Activated CD4-positive, alpha-beta T cell treated with anti-CD3 and anti-CD28 coated beads, Interleukin-2, Interleukin-4, amounts not matched to agents 100 ng/mL and 50 ng/mL, durations not matched to agents 16 hours and 8 hours (primary cell): ENCODE data around the gene NACC2.
"Not testable (repeated sequence)": the region's sequence is repeated elsewhere in the genome, so short reads cannot be mapped to it uniquely, and the experiment has no call there.

ENCODE experiments used
- DNase-seq: peaks from one replicate; pipeline ENCODE4 v3.0.0-alpha.2; 2020; ENCODE audit warnings: low spot score

The NACC2 gene

DNA sequence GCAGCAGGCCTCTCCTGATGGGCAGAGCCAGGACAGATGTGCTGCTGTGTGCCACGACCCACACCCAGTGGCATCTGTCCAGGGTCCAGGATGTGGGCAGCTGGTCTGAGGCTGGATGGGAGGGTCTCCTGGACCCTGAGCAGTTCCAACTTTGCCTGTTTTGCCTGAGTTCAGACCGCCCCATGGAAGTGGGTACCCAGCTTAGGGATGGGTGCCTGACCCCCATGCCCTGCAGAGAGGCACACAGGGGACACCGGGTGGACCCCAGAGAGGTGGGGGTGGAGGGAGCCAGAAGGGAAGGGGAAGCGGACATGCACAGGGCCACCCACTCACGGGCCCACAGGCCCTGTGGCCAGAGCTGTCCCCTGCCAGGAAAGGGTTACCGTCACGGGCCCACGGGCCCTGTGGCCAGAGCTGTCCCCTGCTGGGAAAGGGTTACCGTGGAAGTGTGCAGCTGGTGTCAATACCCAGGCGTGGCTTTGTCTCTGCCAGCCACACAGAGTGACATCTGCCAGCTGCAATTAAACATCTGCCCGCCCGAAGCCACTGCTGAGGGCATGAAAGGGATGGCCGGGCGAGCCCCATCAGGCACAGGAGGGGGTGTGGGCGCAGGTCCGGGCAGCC lies 50.0 kb downstream of the NACC2 start:
- DNase-seq = no peak

GRCh38 chr9:136044207-136044970 lies 50.7 kb downstream of the NACC2 start:
- DNase-seq = no peak

- DNase-seq = no peak
These were observed 51.6 kb downstream of the NACC2 start for GRCh38 chr9:136043441-136043991.

DNA sequence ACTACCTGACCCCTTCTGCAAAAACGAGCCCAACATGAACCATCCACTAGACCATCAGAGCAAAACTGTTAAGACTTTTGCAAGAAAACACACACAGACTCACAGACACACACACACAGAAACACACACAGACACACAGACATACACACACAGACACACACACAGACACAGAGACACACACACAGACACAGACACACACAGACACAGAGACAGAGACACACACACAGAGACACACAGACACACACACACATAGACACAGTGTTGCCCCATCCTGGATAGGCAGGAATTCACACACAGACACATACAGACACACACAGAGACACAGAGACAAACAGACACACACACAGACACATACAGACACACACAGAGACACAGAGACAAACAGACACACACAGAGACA lies 52.5 kb downstream of the NACC2 start:
- no peak for DNase-seq

GRCh38 chr9:136040848-136041247 lies 54.2 kb downstream of the NACC2 start:
- DNase-seq = not testable (repeated sequence)

GRCh38 chr9:136039488-136039887 lies 55.6 kb downstream of the NACC2 start:
- no peak for DNase-seq

GRCh38 chr9:136036848-136037247 lies 58.2 kb downstream of the NACC2 start:
- DNase-seq = no peak

DNA sequence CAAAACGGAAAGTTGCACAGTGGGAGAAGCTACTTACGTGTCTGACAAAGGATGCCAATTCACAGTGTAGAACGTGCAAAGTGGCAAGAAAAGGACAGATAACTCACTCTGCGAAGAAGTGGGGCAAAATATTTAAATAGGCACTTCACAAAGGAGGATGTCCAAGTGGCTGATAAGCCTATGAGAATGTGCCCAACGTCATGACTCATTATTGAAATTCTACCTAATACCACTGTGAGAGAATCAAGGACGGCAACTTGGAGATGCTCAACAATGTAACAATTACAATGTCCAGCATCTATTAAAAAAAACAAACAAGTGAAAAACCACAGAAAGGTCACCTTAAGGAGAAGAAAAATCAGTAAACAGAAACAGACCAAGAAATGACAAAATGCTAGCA lies 59.0 kb downstream of the NACC2 start:
- DNase-seq = no peak

DNA sequence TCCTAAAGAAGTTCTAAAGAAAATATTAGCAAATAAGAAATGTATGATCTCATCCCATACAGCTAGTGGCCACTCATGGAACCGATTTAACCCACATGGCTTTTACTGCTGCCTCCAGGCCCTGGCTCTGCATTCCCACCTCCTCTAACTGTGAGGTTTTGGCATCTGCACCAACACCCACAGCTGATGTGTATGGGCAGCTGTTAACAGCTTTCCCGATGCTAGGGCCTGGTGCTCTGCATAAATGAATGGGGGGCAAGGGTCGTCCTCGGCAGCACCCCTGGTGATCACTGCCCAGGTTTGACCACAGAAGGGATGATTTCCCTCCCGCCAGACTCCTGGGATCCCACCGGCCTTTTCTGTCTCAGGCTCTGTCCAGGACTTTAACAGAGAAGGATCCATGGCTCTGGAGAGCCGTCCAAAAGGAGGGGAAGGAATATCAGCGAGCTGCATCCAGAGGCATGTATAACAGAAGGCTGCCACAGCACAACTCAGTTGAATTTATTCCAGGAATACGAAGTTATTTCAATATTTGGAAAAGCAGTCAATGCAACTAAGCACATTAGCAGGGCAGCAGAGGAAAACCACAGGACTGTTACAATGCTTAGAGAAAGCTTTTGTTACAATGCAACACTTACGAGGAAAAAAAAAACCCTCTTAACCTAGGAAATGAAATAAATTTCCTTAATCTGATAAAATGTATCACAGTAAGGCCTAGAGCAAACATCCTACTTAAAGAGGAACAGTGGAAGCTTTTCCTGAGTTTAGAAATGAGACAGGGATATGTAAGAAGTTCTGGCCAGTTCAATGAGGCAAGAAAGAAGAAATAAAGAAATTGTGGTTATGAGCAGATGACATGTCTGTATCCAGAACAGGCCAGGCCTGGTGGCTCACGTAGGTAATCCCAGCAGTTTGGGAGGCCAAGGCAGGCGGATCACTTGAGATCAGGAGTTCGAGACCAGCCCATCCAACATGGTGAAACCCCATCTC lies 63.1 kb downstream of the NACC2 start:
- DNase-seq = no peak

- DNase-seq = no peak
These were observed 64.0 kb downstream of the NACC2 start for GRCh38 chr9:136031094-136031493.

GRCh38 chr9:136029556-136029955 lies 65.5 kb downstream of the NACC2 start:
- no peak for DNase-seq

DNA sequence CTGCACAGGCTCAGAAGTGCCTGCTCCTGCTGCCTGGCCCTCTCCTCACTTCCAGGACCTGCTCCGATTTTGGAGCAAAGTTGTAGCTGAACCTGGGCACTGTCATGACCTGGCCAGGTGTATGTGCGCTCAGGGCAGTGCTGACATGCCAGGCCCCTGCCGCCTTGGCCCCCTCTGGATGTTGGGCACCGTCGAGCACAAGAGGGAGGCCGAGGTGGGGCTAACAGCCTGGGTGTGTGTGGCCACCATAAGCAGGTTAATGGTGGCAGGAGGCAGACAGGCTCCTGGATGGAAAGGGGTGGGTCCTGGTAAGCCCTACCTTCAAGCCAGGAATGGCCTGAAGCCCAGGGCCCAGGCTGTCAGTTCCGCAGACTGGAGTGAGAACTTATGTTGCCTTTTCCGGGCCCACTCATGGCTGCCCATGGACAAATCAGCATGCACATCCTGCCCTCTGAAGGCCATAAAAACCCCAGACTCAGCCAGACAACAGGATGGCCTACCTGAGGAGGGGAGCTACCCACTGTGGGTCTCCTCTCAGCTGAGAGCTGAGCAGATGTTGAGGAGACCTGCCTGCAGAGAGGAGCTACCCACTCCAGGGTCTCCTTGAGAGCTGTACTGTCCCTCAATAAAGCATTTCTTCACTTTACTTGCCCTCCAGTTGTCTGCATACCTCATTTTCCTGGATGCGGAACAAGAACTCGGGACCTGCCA lies 66.2 kb downstream of the NACC2 start:
- no peak for DNase-seq

DNA sequence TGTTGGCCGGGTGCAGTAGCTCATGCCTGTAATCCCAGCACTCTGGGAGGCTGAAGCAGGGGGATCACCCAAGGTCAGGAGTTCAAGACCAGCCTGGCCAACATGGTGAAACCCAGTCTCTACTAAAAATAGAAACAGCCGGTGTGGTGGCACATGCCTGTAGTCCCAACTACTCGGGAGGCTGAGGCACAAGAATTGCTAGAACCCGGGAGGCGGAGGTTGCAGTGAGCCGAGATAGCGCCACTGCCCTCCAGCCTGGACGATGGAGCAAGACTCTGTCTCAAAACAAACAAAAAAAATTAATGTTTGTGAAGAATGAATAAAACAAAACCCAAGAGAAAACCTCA lies 68.2 kb downstream of the NACC2 start:
- not testable (repeated sequence) for DNase-seq

DNA sequence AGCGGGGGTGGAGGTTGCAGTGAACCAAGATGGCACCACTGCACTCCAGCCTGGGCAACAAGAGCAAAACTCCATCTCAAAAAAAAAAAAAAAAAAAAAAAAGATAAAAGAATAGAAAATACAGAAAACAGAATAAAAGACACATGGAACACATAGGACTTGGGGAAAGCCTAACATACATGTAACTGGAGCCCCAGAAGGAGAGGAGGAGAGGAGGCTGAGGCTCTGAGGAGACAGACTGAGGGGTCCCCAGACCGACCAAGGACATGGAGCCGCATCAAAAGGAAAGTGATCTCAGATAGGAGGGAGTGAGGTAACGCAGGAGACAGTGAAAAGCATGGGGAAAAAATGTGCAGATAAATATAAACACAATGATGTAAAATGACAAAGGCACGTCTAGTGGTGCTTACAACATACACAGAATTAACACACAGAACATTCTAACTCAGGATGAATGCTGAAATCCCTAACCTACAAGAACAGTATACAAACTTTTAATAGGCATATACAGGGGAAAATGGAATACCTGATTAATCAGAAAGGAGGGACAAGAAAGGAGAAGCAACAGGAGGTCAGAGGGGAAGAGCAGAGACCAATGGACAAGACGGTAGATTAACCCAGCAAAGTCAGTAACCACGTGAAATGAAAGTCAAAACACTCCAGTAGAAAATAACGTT lies 68.7 kb downstream of the NACC2 start:
- no peak for DNase-seq

- no peak for DNase-seq
These were observed 69.6 kb downstream of the NACC2 start for GRCh38 chr9:136025481-136025880.

GRCh38 chr9:136024696-136025316 lies 70.3 kb downstream of the NACC2 start:
- no peak for DNase-seq

GRCh38 chr9:136024286-136024685 lies 70.8 kb downstream of the NACC2 start:
- DNase-seq = no peak

GRCh38 chr9:136023410-136024225 lies 71.5 kb downstream of the NACC2 start:
- DNase-seq = no peak

DNA sequence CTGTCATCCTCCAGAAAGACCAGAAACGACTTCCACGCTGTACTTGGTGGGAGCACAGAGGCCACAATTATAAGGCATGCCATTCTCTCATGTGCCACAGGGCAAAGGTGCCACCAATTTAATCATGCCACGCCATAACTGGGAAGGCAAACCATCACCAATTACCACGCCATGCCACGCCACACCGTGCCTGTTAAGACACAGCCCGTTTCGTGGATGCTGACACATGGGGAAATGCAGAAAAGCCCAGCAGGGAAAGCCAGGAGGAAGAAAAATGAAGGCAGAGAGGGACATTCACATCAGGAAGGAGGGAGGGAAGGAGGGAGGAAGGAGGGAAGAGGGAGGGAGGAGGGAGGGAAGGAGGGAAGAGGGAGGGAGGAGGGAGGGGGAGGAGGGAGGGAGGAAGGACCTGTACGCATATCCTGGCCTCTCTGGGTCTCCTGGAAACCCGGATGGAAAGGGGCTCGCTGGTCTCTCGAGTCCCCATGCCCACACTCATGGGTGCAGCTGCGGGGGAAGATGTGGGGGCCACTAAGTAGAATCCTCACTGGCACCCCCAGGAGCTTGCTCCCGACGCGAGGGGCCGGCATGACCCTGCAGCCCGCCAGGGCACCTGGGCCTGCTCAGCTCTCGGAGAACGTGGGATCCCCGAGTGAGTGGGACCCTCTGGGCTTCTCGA lies 72.2 kb downstream of the NACC2 start:
- DNase-seq = no peak
